ENCODE data around the gene PLPP3.

PLPP3 gene

GRCh38 chr1:56447823-56448222, 131.5 kb downstream of the PLPP3 start:
- no peak overlapping the region for H3K27ac Mint-ChIP-seq
- no peaks in the 10 kb centered on the region for H3K36me3 Mint-ChIP-seq (ENCODE audit: low read depth)
- no peaks in the 10 kb centered on the region for H3K9me3 Mint-ChIP-seq
- H3K4me1 Mint-ChIP-seq (ENCODE audit: low read depth), result no peaks in the 10 kb centered on the region
- H3K27me3 Mint-ChIP-seq, result no peaks in the 10 kb centered on the region
- H3K4me3 Mint-ChIP-seq, result no peak overlapping the region

GRCh38 chr1:56446531-56447098, 132.7 kb downstream of the PLPP3 start:
- no peak overlapping the region for H3K4me3 Mint-ChIP-seq
- no peaks in the 10 kb centered on the region for H3K4me1 Mint-ChIP-seq (ENCODE audit: low read depth)
- no peaks in the 10 kb centered on the region for H3K36me3 Mint-ChIP-seq (ENCODE audit: low read depth)
- no peaks in the 10 kb centered on the region for H3K9me3 Mint-ChIP-seq
- H3K27ac Mint-ChIP-seq, result no peak overlapping the region
- no peaks in the 10 kb centered on the region for H3K27me3 Mint-ChIP-seq

- Mint-ChIP-seq H3K27me3 (no peaks in the 10 kb centered on the region), H3K9me3 (no peaks in the 10 kb centered on the region), H3K36me3 (ENCODE audit: low read depth) (no peaks in the 10 kb centered on the region), H3K4me3 (no peak overlapping the region), H3K27ac (no peak overlapping the region), H3K4me1 (ENCODE audit: low read depth) (no peaks in the 10 kb centered on the region)
These were observed 134.3 kb downstream of the PLPP3 start for GRCh38 chr1:56444960-56445646.
